PC-9 (cell line): ENCODE data around the gene ADIG.

Experiments
- EZH2 ChIP-seq: fragments of 200-600 bp; sonication (generic); IDR thresholded peaks from 2 replicates; pipeline ENCODE4 v1.8.0; 2017; ENCODE audit warnings: antibody characterized with exemption, low read depth
- TF ChIP-seq, protein P1 (sequence below): fragments of 200-600 bp; sonication (generic); conservative IDR thresholded peaks from 2 replicates; pipeline ENCODE4 v1.6.1; 2017; ENCODE audit warnings: mixed run types, antibody characterized with exemption, mild to moderate bottlenecking, moderate library complexity

DNA sequence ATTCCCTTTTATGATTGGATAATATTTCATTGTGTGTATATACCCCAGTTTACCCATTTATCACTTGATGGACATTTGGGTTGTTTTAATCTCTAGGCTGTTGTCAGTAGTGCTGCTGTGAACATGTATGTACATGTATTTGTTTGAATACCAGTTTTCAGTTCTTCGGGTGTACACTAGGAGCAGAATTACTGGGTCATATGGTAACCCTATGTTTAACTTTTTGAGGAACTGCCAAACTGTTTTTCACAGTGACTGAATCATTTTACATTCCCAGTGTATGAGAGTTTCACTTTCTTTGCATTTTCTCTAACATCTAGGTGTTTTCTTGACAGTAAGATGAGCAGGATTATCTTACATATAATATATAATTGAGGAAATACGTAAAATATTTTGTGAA lies 44.7 kb upstream of the ADIG start:
- TF ChIP-seq, protein P1, sequence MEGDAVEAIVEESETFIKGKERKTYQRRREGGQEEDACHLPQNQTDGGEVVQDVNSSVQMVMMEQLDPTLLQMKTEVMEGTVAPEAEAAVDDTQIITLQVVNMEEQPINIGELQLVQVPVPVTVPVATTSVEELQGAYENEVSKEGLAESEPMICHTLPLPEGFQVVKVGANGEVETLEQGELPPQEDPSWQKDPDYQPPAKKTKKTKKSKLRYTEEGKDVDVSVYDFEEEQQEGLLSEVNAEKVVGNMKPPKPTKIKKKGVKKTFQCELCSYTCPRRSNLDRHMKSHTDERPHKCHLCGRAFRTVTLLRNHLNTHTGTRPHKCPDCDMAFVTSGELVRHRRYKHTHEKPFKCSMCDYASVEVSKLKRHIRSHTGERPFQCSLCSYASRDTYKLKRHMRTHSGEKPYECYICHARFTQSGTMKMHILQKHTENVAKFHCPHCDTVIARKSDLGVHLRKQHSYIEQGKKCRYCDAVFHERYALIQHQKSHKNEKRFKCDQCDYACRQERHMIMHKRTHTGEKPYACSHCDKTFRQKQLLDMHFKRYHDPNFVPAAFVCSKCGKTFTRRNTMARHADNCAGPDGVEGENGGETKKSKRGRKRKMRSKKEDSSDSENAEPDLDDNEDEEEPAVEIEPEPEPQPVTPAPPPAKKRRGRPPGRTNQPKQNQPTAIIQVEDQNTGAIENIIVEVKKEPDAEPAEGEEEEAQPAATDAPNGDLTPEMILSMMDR: no peak
- TF ChIP-seq EZH2: no peak
